ENCODE measurements around the gene ENTPD8. TPM values are rescaled to one million over a fixed set of nuclear protein-coding genes. Genes with fewer than 3 reads are reported as not detected.

ENTPD8 gene
- total and polyA plus RNA-seq, 2 of the 13 experiments (the other 11 are each of a cell fraction or from before 2014, with no cell fraction given), result 0.26 to 0.44 TPM

DNA sequence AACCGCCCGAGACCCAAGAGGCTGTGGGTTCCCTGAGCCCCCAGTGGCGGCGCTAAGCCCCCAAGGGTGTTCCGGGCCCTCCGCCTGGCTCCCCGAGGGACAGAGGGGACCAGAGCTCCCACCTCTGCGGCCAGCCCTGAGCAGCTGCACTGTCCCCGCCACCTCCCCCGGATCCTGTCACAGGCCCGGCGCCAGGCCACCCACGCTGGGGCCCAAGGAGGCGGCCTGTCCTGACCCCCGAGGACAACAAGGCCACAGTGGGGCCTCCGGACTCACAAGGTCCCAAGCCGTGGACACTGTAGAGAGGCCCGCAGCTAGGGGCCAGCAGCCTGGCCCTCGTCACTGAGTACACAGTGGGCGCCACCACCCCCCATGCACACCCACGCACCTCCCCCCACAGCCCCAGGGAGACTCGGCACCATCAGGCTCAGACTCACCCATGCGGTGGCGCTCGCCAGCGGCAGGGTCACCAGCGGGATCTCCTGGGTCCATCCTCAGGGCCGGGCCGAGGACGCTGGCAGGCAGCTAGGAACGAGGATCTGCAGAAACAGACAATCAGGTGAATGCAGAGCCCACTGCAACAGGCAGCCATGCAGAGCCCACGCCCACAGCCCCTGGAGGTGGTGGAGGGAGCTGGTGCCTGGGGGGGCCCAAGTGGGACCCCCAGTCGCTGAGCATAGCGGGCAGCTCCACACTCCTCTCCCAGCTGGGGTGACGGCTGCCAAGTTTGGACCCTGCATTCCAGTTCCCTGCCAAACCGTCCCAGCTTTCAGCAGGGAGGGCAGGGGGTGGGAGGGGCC, 46.1 kb downstream of the ENTPD8 start (continued):
- TF ChIP-seq, protein P1, sequence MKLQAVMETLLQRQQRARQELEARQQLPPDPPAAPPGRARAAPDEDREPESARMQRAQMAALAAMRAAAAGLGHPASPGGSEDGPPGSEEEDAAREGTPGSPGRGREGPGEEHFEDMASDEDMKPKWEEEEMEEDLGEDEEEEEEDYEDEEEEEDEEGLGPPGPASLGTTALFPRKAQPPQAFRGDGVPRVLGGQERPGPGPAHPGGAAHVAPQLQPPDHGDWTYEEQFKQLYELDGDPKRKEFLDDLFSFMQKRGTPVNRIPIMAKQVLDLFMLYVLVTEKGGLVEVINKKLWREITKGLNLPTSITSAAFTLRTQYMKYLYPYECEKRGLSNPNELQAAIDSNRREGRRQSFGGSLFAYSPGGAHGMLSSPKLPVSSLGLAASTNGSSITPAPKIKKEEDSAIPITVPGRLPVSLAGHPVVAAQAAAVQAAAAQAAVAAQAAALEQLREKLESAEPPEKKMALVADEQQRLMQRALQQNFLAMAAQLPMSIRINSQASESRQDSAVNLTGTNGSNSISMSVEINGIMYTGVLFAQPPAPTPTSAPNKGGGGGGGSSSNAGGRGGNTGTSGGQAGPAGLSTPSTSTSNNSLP (IDR thresholded peaks at IDR 0.05; ENCODE audit: low read depth, low read length), result no peak
- no peak for TF ChIP-seq ZNF737 (CRISPR knock-in tag; IDR thresholded peaks at IDR 0.05; ENCODE audit: borderline replicate concordance)
- no peak for TF ChIP-seq ZNF225 (CRISPR knock-in tag; IDR thresholded peaks at IDR 0.05)
- TF ChIP-seq, protein P2, sequence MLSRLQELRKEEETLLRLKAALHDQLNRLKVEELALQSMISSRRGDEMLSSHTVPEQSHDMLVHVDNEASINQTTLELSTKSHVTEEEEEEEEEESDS (CRISPR knock-in tag; IDR thresholded peaks at IDR 0.05; ENCODE audit: borderline replicate concordance), result no peak
- TF ChIP-seq, protein P3, sequence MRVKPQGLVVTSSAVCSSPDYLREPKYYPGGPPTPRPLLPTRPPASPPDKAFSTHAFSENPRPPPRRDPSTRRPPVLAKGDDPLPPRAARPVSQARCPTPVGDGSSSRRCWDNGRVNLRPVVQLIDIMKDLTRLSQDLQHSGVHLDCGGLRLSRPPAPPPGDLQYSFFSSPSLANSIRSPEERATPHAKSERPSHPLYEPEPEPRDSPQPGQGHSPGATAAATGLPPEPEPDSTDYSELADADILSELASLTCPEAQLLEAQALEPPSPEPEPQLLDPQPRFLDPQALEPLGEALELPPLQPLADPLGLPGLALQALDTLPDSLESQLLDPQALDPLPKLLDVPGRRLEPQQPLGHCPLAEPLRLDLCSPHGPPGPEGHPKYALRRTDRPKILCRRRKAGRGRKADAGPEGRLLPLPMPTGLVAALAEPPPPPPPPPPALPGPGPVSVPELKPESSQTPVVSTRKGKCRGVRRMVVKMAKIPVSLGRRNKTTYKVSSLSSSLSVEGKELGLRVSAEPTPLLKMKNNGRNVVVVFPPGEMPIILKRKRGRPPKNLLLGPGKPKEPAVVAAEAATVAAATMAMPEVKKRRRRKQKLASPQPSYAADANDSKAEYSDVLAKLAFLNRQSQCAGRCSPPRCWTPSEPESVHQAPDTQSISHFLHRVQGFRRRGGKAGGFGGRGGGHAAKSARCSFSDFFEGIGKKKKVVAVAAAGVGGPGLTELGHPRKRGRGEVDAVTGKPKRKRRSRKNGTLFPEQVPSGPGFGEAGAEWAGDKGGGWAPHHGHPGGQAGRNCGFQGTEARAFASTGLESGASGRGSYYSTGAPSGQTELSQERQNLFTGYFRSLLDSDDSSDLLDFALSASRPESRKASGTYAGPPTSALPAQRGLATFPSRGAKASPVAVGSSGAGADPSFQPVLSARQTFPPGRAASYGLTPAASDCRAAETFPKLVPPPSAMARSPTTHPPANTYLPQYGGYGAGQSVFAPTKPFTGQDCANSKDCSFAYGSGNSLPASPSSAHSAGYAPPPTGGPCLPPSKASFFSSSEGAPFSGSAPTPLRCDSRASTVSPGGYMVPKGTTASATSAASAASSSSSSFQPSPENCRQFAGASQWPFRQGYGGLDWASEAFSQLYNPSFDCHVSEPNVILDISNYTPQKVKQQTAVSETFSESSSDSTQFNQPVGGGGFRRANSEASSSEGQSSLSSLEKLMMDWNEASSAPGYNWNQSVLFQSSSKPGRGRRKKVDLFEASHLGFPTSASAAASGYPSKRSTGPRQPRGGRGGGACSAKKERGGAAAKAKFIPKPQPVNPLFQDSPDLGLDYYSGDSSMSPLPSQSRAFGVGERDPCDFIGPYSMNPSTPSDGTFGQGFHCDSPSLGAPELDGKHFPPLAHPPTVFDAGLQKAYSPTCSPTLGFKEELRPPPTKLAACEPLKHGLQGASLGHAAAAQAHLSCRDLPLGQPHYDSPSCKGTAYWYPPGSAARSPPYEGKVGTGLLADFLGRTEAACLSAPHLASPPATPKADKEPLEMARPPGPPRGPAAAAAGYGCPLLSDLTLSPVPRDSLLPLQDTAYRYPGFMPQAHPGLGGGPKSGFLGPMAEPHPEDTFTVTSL (CRISPR knock-in tag; IDR thresholded peaks at IDR 0.05; ENCODE audit: borderline replicate concordance), result no peak
